ENCODE data around the gene RBMS1.

Gene RBMS1

GRCh38 chr2:160282063-160282580 is 211.5 kb downstream of the RBMS1 start:
- Mint-ChIP-seq H3K9me3 (no peaks in the 10 kb centered on the region), H3K36me3 (ENCODE audit: insufficient read depth) (peaks cover 44% of the 10 kb centered on the region), H3K27me3 (no peaks in the 10 kb centered on the region), H3K4me1 (peaks cover 16% of the 10 kb centered on the region), H3K4me3 (no peak overlapping the region), H3K27ac (ENCODE audit: low read depth) (peak overlapping the region; percentile 54)
- ATAC-seq (replicated peaks; ENCODE audit: extremely low read depth, poor library complexity, severe bottlenecking) = no peak
- DNase-seq (ENCODE audit: low spot score in 2 of 2) = no peak

- DNase-seq (ENCODE audit: low spot score in 2 of 2) (no peak), ATAC-seq (replicated peaks; ENCODE audit: extremely low read depth, poor library complexity, severe bottlenecking) (no peak)
- peaks cover 47% of the 10 kb centered on the region for H3K36me3 Mint-ChIP-seq (ENCODE audit: insufficient read depth)
- peak overlapping the region; percentile 54 for H3K27ac Mint-ChIP-seq (ENCODE audit: low read depth)
- peaks cover 16% of the 10 kb centered on the region for H3K4me1 Mint-ChIP-seq
- H3K9me3 Mint-ChIP-seq = no peaks in the 10 kb centered on the region
- no peak overlapping the region for H3K4me3 Mint-ChIP-seq
- H3K27me3 Mint-ChIP-seq = no peaks in the 10 kb centered on the region
Observed at GRCh38 chr2:160281213-160281612, 212.4 kb downstream of the RBMS1 start.

GRCh38 chr2:160279813-160280465 is 213.7 kb downstream of the RBMS1 start:
- peak overlapping the region; percentile 67 for H3K27ac Mint-ChIP-seq (ENCODE audit: low read depth)
- DNase-seq (ENCODE audit: low spot score in 2 of 2) = no peak
- no peaks in the 10 kb centered on the region for H3K9me3 Mint-ChIP-seq
- H3K4me3 Mint-ChIP-seq = no peak overlapping the region
- H3K27me3 Mint-ChIP-seq = no peaks in the 10 kb centered on the region
- ATAC-seq (replicated peaks; ENCODE audit: extremely low read depth, poor library complexity, severe bottlenecking) = peak; percentile 56
- H3K36me3 Mint-ChIP-seq (ENCODE audit: insufficient read depth) = peaks cover 55% of the 10 kb centered on the region
- peaks cover 16% of the 10 kb centered on the region for H3K4me1 Mint-ChIP-seq

GRCh38 chr2:160278879-160279177 is 214.8 kb downstream of the RBMS1 start:
- H3K9me3 Mint-ChIP-seq = no peaks in the 10 kb centered on the region
- H3K27ac Mint-ChIP-seq (ENCODE audit: low read depth) = peak overlapping the region; percentile 64
- peaks cover 53% of the 10 kb centered on the region for H3K36me3 Mint-ChIP-seq (ENCODE audit: insufficient read depth)
- H3K27me3 Mint-ChIP-seq = no peaks in the 10 kb centered on the region
- DNase-seq (ENCODE audit: low spot score in 2 of 2) (no peak), ATAC-seq (replicated peaks; ENCODE audit: extremely low read depth, poor library complexity, severe bottlenecking) (no peak)
- peaks cover 16% of the 10 kb centered on the region for H3K4me1 Mint-ChIP-seq
- no peak overlapping the region for H3K4me3 Mint-ChIP-seq

GRCh38 chr2:160278101-160278878 is 215.3 kb downstream of the RBMS1 start:
- H3K27ac Mint-ChIP-seq (ENCODE audit: low read depth) = peak overlapping the region; percentile 64
- no peaks in the 10 kb centered on the region for H3K9me3 Mint-ChIP-seq
- H3K27me3 Mint-ChIP-seq = no peaks in the 10 kb centered on the region
- ATAC-seq (replicated peaks; ENCODE audit: extremely low read depth, poor library complexity, severe bottlenecking) = no peak
- H3K4me3 Mint-ChIP-seq = no peak overlapping the region
- peaks cover 55% of the 10 kb centered on the region for H3K36me3 Mint-ChIP-seq (ENCODE audit: insufficient read depth)
- DNase-seq (ENCODE audit: low spot score in 2 of 2) = no peak
- peaks cover 14% of the 10 kb centered on the region for H3K4me1 Mint-ChIP-seq

GRCh38 chr2:160277151-160277550 is 216.5 kb downstream of the RBMS1 start:
- Mint-ChIP-seq H3K4me3 (no peak overlapping the region), H3K9me3 (no peaks in the 10 kb centered on the region), H3K27me3 (no peaks in the 10 kb centered on the region), H3K4me1 (peaks cover 11% of the 10 kb centered on the region), H3K27ac (ENCODE audit: low read depth) (no peak overlapping the region), H3K36me3 (ENCODE audit: insufficient read depth) (peaks cover 60% of the 10 kb centered on the region)
- no peak for ATAC-seq (replicated peaks; ENCODE audit: extremely low read depth, poor library complexity, severe bottlenecking)
- DNase-seq (ENCODE audit: low spot score in 2 of 2) = no peak

- Mint-ChIP-seq H3K36me3 (ENCODE audit: insufficient read depth) (peaks cover 66% of the 10 kb centered on the region), H3K27ac (ENCODE audit: low read depth) (peak overlapping the region; percentile 52)
- DNase-seq (ENCODE audit: low spot score in 2 of 2) = no peak
Observed at GRCh38 chr2:160275656-160276055, 218.0 kb downstream of the RBMS1 start.

GRCh38 chr2:160271171-160272086 is 222.2 kb downstream of the RBMS1 start:
- peaks cover 46% of the 10 kb centered on the region for H3K36me3 Mint-ChIP-seq (ENCODE audit: insufficient read depth)
- no peaks in the 10 kb centered on the region for H3K27me3 Mint-ChIP-seq
- peaks cover 14% of the 10 kb centered on the region for H3K4me1 Mint-ChIP-seq
- peak overlapping the region; percentile 89 for H3K27ac Mint-ChIP-seq (ENCODE audit: low read depth)
- DNase-seq (ENCODE audit: low spot score in 2 of 2) = no peak
- H3K9me3 Mint-ChIP-seq = no peaks in the 10 kb centered on the region
- peak overlapping the region; percentile 80 for H3K4me3 Mint-ChIP-seq
- ATAC-seq (replicated peaks; ENCODE audit: extremely low read depth, poor library complexity, severe bottlenecking) = no peak

More at GRCh38 chr2:160275656-160276055, 218.0 kb downstream of the RBMS1 start:
- ATAC-seq (replicated peaks; ENCODE audit: extremely low read depth, poor library complexity, severe bottlenecking) = no peak
- H3K27me3 Mint-ChIP-seq = no peaks in the 10 kb centered on the region
- H3K4me1 Mint-ChIP-seq = peaks cover 11% of the 10 kb centered on the region
- no peaks in the 10 kb centered on the region for H3K9me3 Mint-ChIP-seq
- no peak overlapping the region for H3K4me3 Mint-ChIP-seq

GRCh38 chr2:160270571-160271113 is 223.0 kb downstream of the RBMS1 start:
- Mint-ChIP-seq H3K9me3 (no peaks in the 10 kb centered on the region), H3K4me1 (peaks cover 22% of the 10 kb centered on the region), H3K4me3 (peak overlapping the region; percentile 80), H3K27me3 (no peaks in the 10 kb centered on the region), H3K27ac (ENCODE audit: low read depth) (peak overlapping the region; percentile 89), H3K36me3 (ENCODE audit: insufficient read depth) (peaks cover 42% of the 10 kb centered on the region)
- ATAC-seq (replicated peaks; ENCODE audit: extremely low read depth, poor library complexity, severe bottlenecking) (no peak), DNase-seq (ENCODE audit: low spot score in 2 of 2) (no peak)

GRCh38 chr2:160269803-160270570 is 223.6 kb downstream of the RBMS1 start:
- ATAC-seq (replicated peaks; ENCODE audit: extremely low read depth, poor library complexity, severe bottlenecking) (peak; percentile 76), DNase-seq (ENCODE audit: low spot score in 2 of 2) (peak; percentile 56)
- Mint-ChIP-seq H3K9me3 (no peaks in the 10 kb centered on the region), H3K4me1 (peaks cover 24% of the 10 kb centered on the region), H3K27ac (ENCODE audit: low read depth) (peak overlapping the region; percentile 89), H3K27me3 (no peaks in the 10 kb centered on the region), H3K4me3 (peak overlapping the region; percentile 80), H3K36me3 (ENCODE audit: insufficient read depth) (peaks cover 36% of the 10 kb centered on the region)

GRCh38 chr2:160269365-160269764 is 224.2 kb downstream of the RBMS1 start:
- ATAC-seq (replicated peaks; ENCODE audit: extremely low read depth, poor library complexity, severe bottlenecking) (peak; percentile 10), DNase-seq (ENCODE audit: low spot score in 2 of 2) (no peak)
- Mint-ChIP-seq H3K27me3 (no peaks in the 10 kb centered on the region), H3K4me1 (peaks cover 24% of the 10 kb centered on the region), H3K36me3 (ENCODE audit: insufficient read depth) (peaks cover 30% of the 10 kb centered on the region), H3K9me3 (no peaks in the 10 kb centered on the region), H3K27ac (ENCODE audit: low read depth) (peak overlapping the region; percentile 89), H3K4me3 (peak overlapping the region; percentile 80)

Measured in central memory CD8-positive, alpha-beta T cell (primary cell).